GM23248 (cell line): ENCODE measurements around the gene KCNQ4. TPM values are rescaled to one million over a fixed set of nuclear protein-coding genes. Genes with fewer than 3 reads are reported as not detected.

Experiments used
- DNase-seq: peaks from one replicate; pipeline ENCODE4 v3.0.0-alpha.2; 2015
- H2AFZ ChIP-seq: fragments of 200-600 bp; sonication (generic); 2 replicates; pipeline ENCODE4 v1.6.1; 2016; ENCODE audit warnings: antibody characterized with exemption
- H3F3A ChIP-seq: fragments of 200-600 bp; sonication (generic); 2 replicates; pipeline ENCODE4 v1.6.1; 2016; ENCODE audit warnings: mild to moderate bottlenecking, antibody characterized with exemption, mixed run types; ENCODE audit not compliant: insufficient read depth
- H3K27ac ChIP-seq: fragments of 200-600 bp; sonication (generic); 2 replicates; pipeline ENCODE4 v1.5.1; 2016; ENCODE audit warnings: mild to moderate bottlenecking
- H3K27me3 ChIP-seq: fragments of 200-600 bp; sonication (generic); replicated peaks from 2 replicates; pipeline ENCODE4 v1.6.1; 2016; ENCODE audit warnings: mild to moderate bottlenecking; ENCODE audit not compliant: insufficient read depth
- H3K36me3 ChIP-seq: fragments of 200-600 bp; sonication (generic); 2 replicates; pipeline ENCODE4 v1.6.1; 2016; ENCODE audit warnings: low read depth, mild to moderate bottlenecking
- H3K4me1 ChIP-seq: fragments of 200-600 bp; sonication (generic); 2 replicates; pipeline ENCODE4 v1.6.1; 2016; ENCODE audit warnings: mild to moderate bottlenecking; ENCODE audit not compliant: insufficient read depth
- H3K4me2 ChIP-seq: fragments of 200-600 bp; sonication (generic); one replicate; pipeline ENCODE4 v1.6.1; 2016; ENCODE audit warnings: mild to moderate bottlenecking; ENCODE audit not compliant: unreplicated experiment
- H3K4me3 ChIP-seq: fragments of 200-600 bp; sonication (generic); 2 replicates; pipeline ENCODE4 v1.5.1; 2016; ENCODE audit warnings: mild to moderate bottlenecking
- H3K79me2 ChIP-seq: fragments of 200-600 bp; sonication (generic); 2 replicates; pipeline ENCODE4 v1.6.1; 2016; ENCODE audit warnings: mild to moderate bottlenecking; ENCODE audit not compliant: insufficient read depth
- H3K9ac ChIP-seq: fragments of 200-600 bp; sonication (generic); 2 replicates; pipeline ENCODE4 v1.6.1; 2016; ENCODE audit warnings: mild to moderate bottlenecking
- H3K9me2 ChIP-seq: fragments of 200-600 bp; sonication (generic); 2 replicates; pipeline ENCODE4 v1.6.1; 2016; ENCODE audit warnings: mixed run types, mild to moderate bottlenecking, moderate library complexity; ENCODE audit not compliant: insufficient read depth
- H3K9me3 ChIP-seq: fragments of 200-600 bp; sonication (generic); one replicate; pipeline ENCODE4 v1.6.1; 2017; ENCODE audit warnings: low read depth
- H4K20me1 ChIP-seq: fragments of 200-600 bp; sonication (generic); 2 replicates; pipeline ENCODE4 v1.6.0; 2016; ENCODE audit not compliant: insufficient read depth
- EZH2 ChIP-seq: fragments of 200-600 bp; sonication (generic); IDR thresholded peaks from 2 replicates; pipeline ENCODE4 v1.6.1; 2018; ENCODE audit warnings: antibody characterized with exemption, mild to moderate bottlenecking; ENCODE audit not compliant: insufficient read depth, poor library complexity, severe bottlenecking
- EZH2phosphoT487 ChIP-seq: fragments of 200-600 bp; sonication (generic); IDR thresholded peaks from 2 replicates; pipeline ENCODE4 v1.6.1; 2018; ENCODE audit warnings: antibody characterized with exemption, moderate library complexity, mild to moderate bottlenecking, low read depth; ENCODE audit not compliant: insufficient read depth
- WGBS, 2 experiments: methylation state at CpG; one replicate each; pipeline ENCODE4 v1.1.6; 2015 to 2017; ENCODE audit warnings: low lambda C conversion rate in 2 of 2, low coverage in 1 of 2; ENCODE audit errors: missing lambda C conversion rate in 2 of 2; 5-methylcytosine and 5-hydroxymethylcytosine counted together
- in situ Hi-C: fragments of 300-500 bp; cut with MboI; formaldehyde crosslinking; loops from 2 replicates; pipeline ENCODE4 v1.15.0; 2020
- polyA plus RNA-seq: library from polyadenylated mRNA; unstranded; fragments of >200 nt; fragmentation: Nextera tagmentation; extraction: Ambion mirVana; gene quantifications from 2 replicates; pipeline ENCODE4 v1.2.1, GENCODE V29; 2016
- total RNA-seq: library from RNA; depleted of rRNA; stranded (reverse); fragments of >200 nt; shearing (Covaris generic); gene quantifications from 2 replicates; pipeline ENCODE4 v1.2.3, GENCODE V29; 2014

The KCNQ4 gene
- total and polyA plus RNA-seq, 2 experiments from 2014 or later, result not detected

DNA sequence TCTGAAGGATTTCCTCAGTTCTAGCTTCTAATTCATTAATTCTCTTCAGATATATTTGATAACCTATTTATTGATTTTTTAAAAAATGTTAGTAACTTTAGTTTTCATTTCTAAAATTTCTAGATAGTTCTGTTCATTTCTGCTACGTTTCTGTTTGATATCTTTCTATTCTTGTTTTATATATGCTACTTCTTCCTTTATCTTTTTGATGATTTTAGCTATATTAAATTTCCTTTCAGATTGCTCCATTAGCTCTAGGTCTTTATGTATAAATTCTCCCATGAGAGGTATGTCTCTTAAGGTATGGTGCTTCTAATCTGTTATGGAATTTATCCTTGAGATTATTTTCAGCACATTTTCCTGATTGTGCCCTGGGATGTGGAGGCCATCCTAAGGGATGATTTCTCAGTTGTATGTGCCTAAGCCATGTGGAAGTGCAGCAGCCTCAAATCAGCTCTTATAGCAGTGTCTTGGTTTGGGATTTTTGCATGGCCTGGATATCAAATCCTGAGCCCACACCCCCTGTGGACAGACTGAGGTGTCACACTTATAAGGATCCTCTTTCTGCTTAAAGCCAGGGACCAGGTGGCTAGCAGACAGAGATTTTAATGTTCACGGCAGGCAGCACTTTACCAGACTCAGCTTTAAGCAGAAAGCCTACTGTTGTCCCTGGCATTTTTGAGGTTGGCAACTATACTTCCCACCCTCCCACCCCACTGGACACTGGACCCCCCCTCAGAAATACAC lies 6.2 kb upstream of the KCNQ4 start:
- no peaks in the 10 kb centered on the region for H4K20me1 ChIP-seq
- peaks cover 8% of the 10 kb centered on the region for H3K27me3 ChIP-seq
- WGBS, 2 experiments, result 86 to 96% methylated on average over 2 of the region's 2 CpGs
- no peaks in the 10 kb centered on the region for H3K9me3 ChIP-seq
- H3K4me2 ChIP-seq, result no peak overlapping the region
- no peak overlapping the region for H3K4me3 ChIP-seq
- no peaks in the 10 kb centered on the region for H3F3A ChIP-seq
- TF ChIP-seq EZH2phosphoT487 (no peak), EZH2 (no peak)
- H3K79me2 ChIP-seq, result no peaks in the 10 kb centered on the region
- DNase-seq, result no peak
- no peak overlapping the region for H3K9ac ChIP-seq
- no peak overlapping the region for H2AFZ ChIP-seq
- H3K27ac ChIP-seq, result no peak overlapping the region
- no peaks in the 10 kb centered on the region; the same call in 1 of the 2 replicates for H3K36me3 ChIP-seq
- no peaks in the 10 kb centered on the region for H3K9me2 ChIP-seq
- in situ Hi-C loops, result no loop called here
- H3K4me1 ChIP-seq, result no peaks in the 10 kb centered on the region

- Histone ChIP-seq H3K27me3 (peaks cover 18% of the 10 kb centered on the region), H3K36me3 (no peaks in the 10 kb centered on the region), H4K20me1 (no peaks in the 10 kb centered on the region), H3K9me2 (no peaks in the 10 kb centered on the region), H3K9ac (no peak overlapping the region), H2AFZ (no peak overlapping the region), H3F3A (no peaks in the 10 kb centered on the region), H3K79me2 (no peaks in the 10 kb centered on the region), H3K4me2 (no peak overlapping the region), H3K9me3 (no peaks in the 10 kb centered on the region), H3K4me3 (no peak overlapping the region), H3K4me1 (no peaks in the 10 kb centered on the region), H3K27ac (no peak overlapping the region)
- 74 to 87% methylated on average over 10 of the region's 11 CpGs for WGBS, 2 experiments
- no peak for DNase-seq
- in situ Hi-C loops, result no loop called here
- TF ChIP-seq EZH2, result no peak
- no peak for TF ChIP-seq EZH2phosphoT487
Measured at GRCh38 chr1:40780678-40781607, 2.6 kb upstream of the KCNQ4 start.

DNA sequence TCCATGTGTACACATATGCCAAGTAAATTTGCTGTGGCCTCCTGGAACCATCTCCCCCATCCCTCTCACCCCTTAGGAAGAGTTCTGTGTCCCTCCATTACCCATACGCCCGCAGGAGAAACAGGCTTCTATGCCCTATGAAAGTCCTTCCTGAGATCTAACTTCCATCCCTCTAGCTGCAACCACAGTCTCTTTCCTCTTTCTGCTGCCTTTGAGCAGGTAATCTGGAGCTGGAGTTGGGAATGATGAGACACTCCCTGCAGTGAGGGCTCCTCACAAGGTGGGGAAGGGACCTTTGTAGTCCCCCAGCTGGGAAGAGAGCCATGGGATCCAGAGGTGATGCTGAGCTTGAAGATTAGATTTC lies 2.0 kb upstream of the KCNQ4 start:
- TF ChIP-seq EZH2 (no peak), EZH2phosphoT487 (no peak)
- no peaks in the 10 kb centered on the region for H3K4me1 ChIP-seq
- in situ Hi-C loops, result no loop called here

DNA sequence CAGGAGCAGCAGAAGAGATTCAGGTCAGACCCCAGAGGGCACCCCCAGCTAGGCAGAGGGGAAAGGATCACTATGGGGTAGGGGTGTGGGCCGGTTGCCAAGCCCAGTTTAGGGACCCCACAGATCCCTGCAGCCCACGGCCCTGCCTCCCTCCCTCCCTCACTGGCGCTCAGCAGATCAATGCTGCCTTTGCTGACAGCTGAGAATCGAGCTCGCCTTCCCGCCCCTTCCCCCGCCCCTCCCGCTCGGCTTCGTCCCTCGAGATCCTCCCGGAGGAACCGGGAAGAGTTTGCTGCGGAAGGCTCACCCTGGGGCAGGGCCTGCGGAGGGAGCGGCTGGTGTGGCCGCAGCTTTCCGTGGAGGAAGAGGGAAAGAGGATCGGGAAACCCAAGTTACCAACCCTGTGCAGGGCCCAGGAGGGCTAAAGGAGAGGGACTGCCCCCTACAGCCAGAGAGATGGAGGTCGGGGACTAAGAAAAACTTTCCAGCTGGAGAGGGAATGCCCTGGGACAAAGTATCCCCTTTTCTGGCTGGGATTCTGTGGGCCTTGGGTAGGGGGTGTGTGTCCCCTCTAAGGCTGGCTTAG lies 1.1 kb upstream of the KCNQ4 start:
- no peak overlapping the region for H3K27ac ChIP-seq
- DNase-seq, result no peak

More for the DNA sequence above, 2.0 kb upstream of the KCNQ4 start:
- no peaks in the 10 kb centered on the region for H3F3A ChIP-seq
- no peaks in the 10 kb centered on the region for H4K20me1 ChIP-seq
- H3K4me3 ChIP-seq, result no peak overlapping the region
- H3K27ac ChIP-seq, result no peak overlapping the region
- no peak overlapping the region for H2AFZ ChIP-seq
- no peak for DNase-seq
- 100% methylated on average over 2 of the region's 2 CpGs for WGBS, 2 experiments
- no peak overlapping the region for H3K4me2 ChIP-seq
- peaks cover 18% of the 10 kb centered on the region for H3K27me3 ChIP-seq
- H3K36me3 ChIP-seq, result no peaks in the 10 kb centered on the region
- H3K79me2 ChIP-seq, result no peaks in the 10 kb centered on the region
- H3K9ac ChIP-seq, result no peak overlapping the region
- H3K9me3 ChIP-seq, result no peaks in the 10 kb centered on the region
- no peaks in the 10 kb centered on the region for H3K9me2 ChIP-seq

More for the DNA sequence above, 1.1 kb upstream of the KCNQ4 start:
- H3K79me2 ChIP-seq, result no peaks in the 10 kb centered on the region
- H3F3A ChIP-seq, result no peaks in the 10 kb centered on the region
- in situ Hi-C loops, result no loop called here
- H2AFZ ChIP-seq, result no peak overlapping the region
- no peaks in the 10 kb centered on the region for H3K4me1 ChIP-seq
- H3K9me3 ChIP-seq, result no peaks in the 10 kb centered on the region
- H3K27me3 ChIP-seq, result peaks cover 18% of the 10 kb centered on the region
- no peaks in the 10 kb centered on the region for H4K20me1 ChIP-seq
- H3K9ac ChIP-seq, result no peak overlapping the region
- H3K4me2 ChIP-seq, result no peak overlapping the region
- WGBS, 2 experiments, result 2 to 6% methylated on average over 17 to 20 of the region's 20 CpGs
- no peaks in the 10 kb centered on the region for H3K9me2 ChIP-seq
- no peak overlapping the region for H3K4me3 ChIP-seq
- H3K36me3 ChIP-seq, result no peaks in the 10 kb centered on the region
- TF ChIP-seq EZH2, result no peak
- no peak for TF ChIP-seq EZH2phosphoT487
